Measurements from ENCODE around the gene GATAD2B. TPM values are rescaled to one million over a fixed set of nuclear protein-coding genes. Genes with fewer than 3 reads are reported as not detected.

The GATAD2B gene
- 3.8 and 5.6 TPM in 2 replicates for total RNA-seq (2012; rRNA removed)
- 6.1 and 6.2 TPM in 2 replicates for polyA plus RNA-seq (2012; rRNA removed)
- polyA plus RNA-seq (2012; cell fraction: cytosol; rRNA removed), result 3.1 and 3.6 TPM in 2 replicates
- 5.0 and 9.7 TPM in 2 replicates for polyA plus RNA-seq (2012; cell fraction: nucleus; rRNA removed; ENCODE audit: low replicate concordance)
- Bru-seq, nascent RNA, result percentile 85 among the genes with signal in this experiment
- percentile 96 among the genes with signal in this experiment for BruChase-seq, experiment 1, labeled RNA remaining after a 6-hour chase
- percentile 91 among the genes with signal in this experiment for BruChase-seq, experiment 2, labeled RNA remaining after a 2-hour chase
- long read RNA-seq, partial matches to known transcripts, result 1 of 10 reads
- long read RNA-seq, other reads (novel, unspliced or antisense), result 9 of 10 reads

DNA sequence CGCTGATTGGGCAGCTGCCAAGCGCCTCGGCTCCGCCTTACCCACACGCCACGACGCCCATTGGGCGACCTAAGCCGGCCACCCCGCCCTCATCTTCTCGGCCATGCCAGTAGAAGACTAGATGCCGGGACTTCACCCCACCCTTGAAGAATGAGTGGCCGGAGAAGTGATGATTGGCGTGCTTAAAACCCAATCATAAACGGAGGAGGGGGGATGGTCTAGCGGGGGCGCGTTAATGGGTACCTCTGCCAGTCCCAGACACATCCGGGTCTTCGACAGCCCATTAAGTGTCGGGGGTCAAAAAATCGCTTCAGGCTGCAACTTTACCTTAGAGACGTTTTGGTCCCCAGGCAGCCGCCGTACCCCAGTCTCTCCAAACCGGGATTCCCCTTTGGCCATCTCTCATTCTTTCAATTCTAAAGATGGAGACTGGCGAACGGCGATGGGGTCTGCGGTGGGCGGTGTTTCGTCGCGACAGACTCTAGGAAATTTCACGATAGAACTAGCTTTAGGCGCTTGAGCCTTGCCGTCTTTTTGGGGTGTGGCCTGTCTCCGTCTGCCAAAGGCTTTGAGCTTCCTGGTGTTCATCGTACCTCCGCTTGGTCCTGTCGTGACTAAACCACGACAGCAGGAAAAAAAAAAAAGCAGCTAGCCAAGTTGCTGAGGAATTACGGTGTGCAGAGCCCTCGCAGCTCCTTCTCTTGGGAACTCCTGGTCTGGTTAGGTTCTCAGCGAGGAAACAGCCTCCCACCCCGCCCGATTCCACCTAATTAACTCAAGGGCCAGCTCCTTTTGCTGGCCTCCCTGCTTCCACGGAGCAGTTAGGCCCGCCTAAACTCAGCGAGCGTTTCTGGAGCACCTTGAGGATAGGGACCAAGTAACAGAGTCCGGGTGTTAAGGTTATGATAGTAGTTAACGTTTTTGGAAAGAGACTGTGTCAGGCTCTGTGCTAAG is at the start of gene GATAD2B:
Gene GATAD2B (minus strand): TSS at position 1 of the 954 bp plus-strand sequence. CDS start 94,625 bp downstream, outside the sequence.
- peak; percentile 98 for ATAC-seq (ENCODE audit: low read depth)
- Histone ChIP-seq H2AK9ac (replicated peaks; ENCODE audit: low read depth, low read length, poor library complexity) (peak within 1 kb of the TSS; percentile 97), H2AFZ (replicated peaks; ENCODE audit: low read length, poor library complexity) (peak within 1 kb of the TSS; percentile 94), H4K91ac (ENCODE audit: insufficient read depth, low read depth, low read length) (peak within 1 kb of the TSS; percentile 86), H2BK5ac (ENCODE audit: low read depth, low read length, poor library complexity, severe bottlenecking) (peak within 1 kb of the TSS; percentile 74), H2BK15ac (ENCODE audit: low read depth, low read length) (peak within 1 kb of the TSS; percentile 80; the same call in 1 of the 3 replicates), H3K14ac (replicated peaks; ENCODE audit: low read depth, low read length) (peak within 1 kb of the TSS; percentile 97), H3K79me1 (ENCODE audit: low read depth in 1 of 2, low read length in 2 of 2) (peaks cover 8 to 50% of the 10 kb centered on the region in 2 experiments; a peak in 3 of 4 replicates), H3K36me3 (ENCODE audit: control insufficient read depth, insufficient read depth, low read length) (no peaks in the 10 kb centered on the region), H3K27me3 (ENCODE audit: control insufficient read depth, insufficient read depth, low read length) (no peaks in the 10 kb centered on the region), H3K4me1 (ENCODE audit: control insufficient read depth, insufficient read depth, low read length) (peaks cover 11% of the 10 kb centered on the region), H3K9me1 (ENCODE audit: insufficient read depth, low read length) (peaks cover 9% of the 10 kb centered on the region; the same call in 1 of the 2 replicates), H2AK5ac (ENCODE audit: low read depth, low read length) (peak within 1 kb of the TSS; percentile 63), H4K5ac (ENCODE audit: low read depth, low read length) (peak within 1 kb of the TSS; percentile 81), H3K4me2 (ENCODE audit: low read depth, low read length) (peak within 1 kb of the TSS; percentile 82), H3K56ac (ENCODE audit: extremely low read depth, insufficient read depth, low read length) (peak within 1 kb of the TSS; percentile 89), H3K9me3 (ENCODE audit: control insufficient read depth, insufficient read depth, low read length) (no peaks in the 10 kb centered on the region), H4K8ac (ENCODE audit: low read depth in 2 of 2, low read length in 2 of 2) (peak within 1 kb of the TSS; percentile 93 to 96), H4K20me1 (ENCODE audit: insufficient read depth, low read length) (peaks cover 38% of the 10 kb centered on the region), H2BK120ac (ENCODE audit: low read depth, low read length) (peak within 1 kb of the TSS; percentile 36), H2BK20ac (ENCODE audit: low read depth, low read length) (peak within 1 kb of the TSS; percentile 16; the same call in 1 of the 2 replicates), H3K4me3 (ENCODE audit: insufficient read depth, low read depth, low read length) (peak within 1 kb of the TSS; percentile 89), H3K18ac (ENCODE audit: low read depth, low read length) (peak within 1 kb of the TSS; percentile 40), H3K4ac (ENCODE audit: low read depth, low read length) (peak within 1 kb of the TSS; percentile 93), H3K9ac (ENCODE audit: low read depth, low read length) (peak within 1 kb of the TSS; percentile 92), H3K23ac (ENCODE audit: low read depth, low read length) (peak within 1 kb of the TSS; percentile 94), H3K27ac (ENCODE audit: insufficient read depth, low read length) (peak within 1 kb of the TSS; percentile 83)
- dilution Hi-C loops (cut with HindIII; ENCODE audit: low sequenced_read_pairs, unreplicated experiment), result loop anchor here (25.0 kb wide), 1 partner anchor 111 kb away; no protein-coding TSS in a partner anchor
- 0% methylated on average over 16 of the region's 53 CpGs; no CpG with 5 or more reads in 1 of the 2 experiments for WGBS, 2 experiments (ENCODE audit: extremely low coverage in 2 of 2, insufficient read length in 1 of 2)
- CTCF ChIA-PET, result no interaction called here
- BruUV-seq (replicated peaks), result no TSS peak
- intact Hi-C loops (cut with micrococcal nuclease), result loop anchor here (5.0 to 10.0 kb wide), 2 partner anchors 41 to 128 kb away; no protein-coding TSS in a partner anchor
- peak; percentile 100 for DNase-seq
- in situ Hi-C loops (cut with MboI; ENCODE audit: low sequenced_read_pairs), result no loop called here
- POLR2A ChIA-PET (ENCODE audit: unreplicated experiment), result interaction anchor here (0.6 to 0.7 kb wide), 2 partner anchors 44 to 138 kb away, joined by 3 to 14 read pairs; partner anchors contain the start of gene CREB3L4
- TF ChIP-seq FOS (IDR thresholded peaks at IDR 0.05; ENCODE audit: low read depth, low read length), result peak; percentile 76
- peak; percentile 80; the same call in 1 of the 2 replicates for TF ChIP-seq MAZ (IDR thresholded peaks at IDR 0.05; ENCODE audit: borderline replicate concordance, low read depth, low read length)
- peak; percentile 56; the same call in 1 of the 2 replicates for TF ChIP-seq MXI1 (IDR thresholded peaks at IDR 0.05; ENCODE audit: borderline replicate concordance, low read depth, low read length)
- TF ChIP-seq, protein P1, sequence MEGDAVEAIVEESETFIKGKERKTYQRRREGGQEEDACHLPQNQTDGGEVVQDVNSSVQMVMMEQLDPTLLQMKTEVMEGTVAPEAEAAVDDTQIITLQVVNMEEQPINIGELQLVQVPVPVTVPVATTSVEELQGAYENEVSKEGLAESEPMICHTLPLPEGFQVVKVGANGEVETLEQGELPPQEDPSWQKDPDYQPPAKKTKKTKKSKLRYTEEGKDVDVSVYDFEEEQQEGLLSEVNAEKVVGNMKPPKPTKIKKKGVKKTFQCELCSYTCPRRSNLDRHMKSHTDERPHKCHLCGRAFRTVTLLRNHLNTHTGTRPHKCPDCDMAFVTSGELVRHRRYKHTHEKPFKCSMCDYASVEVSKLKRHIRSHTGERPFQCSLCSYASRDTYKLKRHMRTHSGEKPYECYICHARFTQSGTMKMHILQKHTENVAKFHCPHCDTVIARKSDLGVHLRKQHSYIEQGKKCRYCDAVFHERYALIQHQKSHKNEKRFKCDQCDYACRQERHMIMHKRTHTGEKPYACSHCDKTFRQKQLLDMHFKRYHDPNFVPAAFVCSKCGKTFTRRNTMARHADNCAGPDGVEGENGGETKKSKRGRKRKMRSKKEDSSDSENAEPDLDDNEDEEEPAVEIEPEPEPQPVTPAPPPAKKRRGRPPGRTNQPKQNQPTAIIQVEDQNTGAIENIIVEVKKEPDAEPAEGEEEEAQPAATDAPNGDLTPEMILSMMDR (conservative IDR thresholded peaks at IDR 0.05; ENCODE audit: low read depth, low read length), result no peak
- TF ChIP-seq MAFK (IDR thresholded peaks at IDR 0.05; ENCODE audit: low read depth, low read length), result no peak
- TF ChIP-seq, protein P2, sequence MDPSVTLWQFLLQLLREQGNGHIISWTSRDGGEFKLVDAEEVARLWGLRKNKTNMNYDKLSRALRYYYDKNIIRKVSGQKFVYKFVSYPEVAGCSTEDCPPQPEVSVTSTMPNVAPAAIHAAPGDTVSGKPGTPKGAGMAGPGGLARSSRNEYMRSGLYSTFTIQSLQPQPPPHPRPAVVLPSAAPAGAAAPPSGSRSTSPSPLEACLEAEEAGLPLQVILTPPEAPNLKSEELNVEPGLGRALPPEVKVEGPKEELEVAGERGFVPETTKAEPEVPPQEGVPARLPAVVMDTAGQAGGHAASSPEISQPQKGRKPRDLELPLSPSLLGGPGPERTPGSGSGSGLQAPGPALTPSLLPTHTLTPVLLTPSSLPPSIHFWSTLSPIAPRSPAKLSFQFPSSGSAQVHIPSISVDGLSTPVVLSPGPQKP (IDR thresholded peaks at IDR 0.05; ENCODE audit: borderline replicate concordance, low read depth, low read length), result no peak
- TF ChIP-seq, protein P3, sequence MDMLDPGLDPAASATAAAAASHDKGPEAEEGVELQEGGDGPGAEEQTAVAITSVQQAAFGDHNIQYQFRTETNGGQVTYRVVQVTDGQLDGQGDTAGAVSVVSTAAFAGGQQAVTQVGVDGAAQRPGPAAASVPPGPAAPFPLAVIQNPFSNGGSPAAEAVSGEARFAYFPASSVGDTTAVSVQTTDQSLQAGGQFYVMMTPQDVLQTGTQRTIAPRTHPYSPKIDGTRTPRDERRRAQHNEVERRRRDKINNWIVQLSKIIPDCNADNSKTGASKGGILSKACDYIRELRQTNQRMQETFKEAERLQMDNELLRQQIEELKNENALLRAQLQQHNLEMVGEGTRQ (IDR thresholded peaks at IDR 0.05; ENCODE audit: low read depth, low read length), result 0 out of 2 replicates have a peak, but pooled peaks have one; percentile 28
- TF ChIP-seq CHD1 (IDR thresholded peaks at IDR 0.05; ENCODE audit: low read depth, low read length), result no peak
- TF ChIP-seq NFE2L2 (IDR thresholded peaks at IDR 0.05; ENCODE audit: low read depth, low read length), result no peak
